ENCODE data around the gene SLC25A23. TPM values are rescaled to one million over a fixed set of nuclear protein-coding genes. Genes with fewer than 3 reads are reported as not detected.

Gene SLC25A23
- total RNA-seq, 1 donor from 2014 or later = 116 TPM

- no peak for TF ChIP-seq CTCF (IDR thresholded peaks at IDR 0.05; ENCODE audit: borderline replicate concordance)
- no peaks in the 10 kb centered on the region for H3K9me3 ChIP-seq (replicated peaks)
- no peak overlapping the region for H3K27ac ChIP-seq (replicated peaks)
- H3K27me3 ChIP-seq (ENCODE audit: low read depth) = peaks cover 69% of the 10 kb centered on the region
- intact Hi-C loops (cut with micrococcal nuclease) = no loop called here
- no peak for DNase-seq
- peaks cover 17% of the 10 kb centered on the region for H3K4me1 ChIP-seq
- H3K36me3 ChIP-seq = no peaks in the 10 kb centered on the region
- H3K4me3 ChIP-seq = no peak overlapping the region
Observed at GRCh38 chr19:6478815-6479214, 19.2 kb upstream of the SLC25A23 start.

GRCh38 chr19:6476896-6477431, 17.4 kb upstream of the SLC25A23 start:
- Histone ChIP-seq H3K4me3 (peak overlapping the region; percentile 48), H3K27me3 (ENCODE audit: low read depth) (peaks cover 81% of the 10 kb centered on the region), H3K9me3 (replicated peaks) (no peaks in the 10 kb centered on the region), H3K4me1 (peaks cover 17% of the 10 kb centered on the region), H3K27ac (replicated peaks) (no peak overlapping the region), H3K36me3 (no peaks in the 10 kb centered on the region)
- intact Hi-C loops (cut with micrococcal nuclease) = no loop called here
- no peak for TF ChIP-seq CTCF (IDR thresholded peaks at IDR 0.05; ENCODE audit: borderline replicate concordance)
- no peak for DNase-seq

- H3K9me3 ChIP-seq (replicated peaks) = no peaks in the 10 kb centered on the region
- H3K27ac ChIP-seq (replicated peaks) = no peak overlapping the region
- H3K27me3 ChIP-seq (ENCODE audit: low read depth) = peaks cover 88% of the 10 kb centered on the region
- peaks cover 17% of the 10 kb centered on the region for H3K4me1 ChIP-seq
- intact Hi-C loops (cut with micrococcal nuclease) = no loop called here
- DNase-seq = peak; percentile 33
- H3K36me3 ChIP-seq = no peaks in the 10 kb centered on the region
- H3K4me3 ChIP-seq = peak overlapping the region; percentile 48
- TF ChIP-seq CTCF (IDR thresholded peaks at IDR 0.05; ENCODE audit: borderline replicate concordance) = no peak
Observed at GRCh38 chr19:6476155-6476895, 16.7 kb upstream of the SLC25A23 start.

GRCh38 chr19:6475321-6476108, 15.9 kb upstream of the SLC25A23 start:
- Histone ChIP-seq H3K9me3 (replicated peaks) (no peaks in the 10 kb centered on the region), H3K4me1 (peaks cover 17% of the 10 kb centered on the region), H3K36me3 (no peaks in the 10 kb centered on the region), H3K27me3 (ENCODE audit: low read depth) (peaks cover 91% of the 10 kb centered on the region), H3K4me3 (peak overlapping the region; percentile 48), H3K27ac (replicated peaks) (no peak overlapping the region)
- intact Hi-C loops (cut with micrococcal nuclease) = no loop called here
- no peak for DNase-seq
- TF ChIP-seq CTCF (IDR thresholded peaks at IDR 0.05; ENCODE audit: borderline replicate concordance) = no peak

- intact Hi-C loops (cut with micrococcal nuclease) = no loop called here
- Histone ChIP-seq H3K36me3 (no peaks in the 10 kb centered on the region), H3K4me1 (peaks cover 17% of the 10 kb centered on the region), H3K27ac (replicated peaks) (no peak overlapping the region), H3K9me3 (replicated peaks) (no peaks in the 10 kb centered on the region), H3K4me3 (no peak overlapping the region), H3K27me3 (ENCODE audit: low read depth) (peaks cover 76% of the 10 kb centered on the region)
- TF ChIP-seq CTCF (IDR thresholded peaks at IDR 0.05; ENCODE audit: borderline replicate concordance) = no peak
- no peak for DNase-seq
Observed at GRCh38 chr19:6473647-6474046, 14.1 kb upstream of the SLC25A23 start.

All from left ventricle myocardium inferior (tissue), 1 donor.